GM06990 (cell line): Measurements from ENCODE around the gene KANSL1.

Experiments used
- DNase-seq: peaks from one replicate; pipeline ENCODE4 v3.0.0-alpha.2; 2011; ENCODE audit not compliant: insufficient read length; ENCODE audit errors: extremely low read depth
- H3K27me3 ChIP-seq: replicated peaks from 2 replicates; pipeline ENCODE4 v1.6.0; 2011; ENCODE audit warnings: low read length; ENCODE audit not compliant: control insufficient read depth, insufficient read depth
- H3K36me3 ChIP-seq: 2 replicates; pipeline ENCODE4 v1.5.1; 2011; ENCODE audit warnings: low read length; ENCODE audit not compliant: control insufficient read depth, insufficient read depth
- H3K4me3 ChIP-seq: replicated peaks from 2 replicates; pipeline ENCODE4 v1.5.1; 2011; ENCODE audit warnings: low read depth, mild to moderate bottlenecking, control low read depth, low read length
- CTCF ChIP-seq: IDR thresholded peaks from 2 replicates; pipeline ENCODE4 v1.5.1; 2011; ENCODE audit warnings: low read length, control low read depth, mild to moderate bottlenecking, inconsistent platforms; ENCODE audit not compliant: insufficient read depth, poor library complexity, severe bottlenecking

KANSL1 gene

GRCh38 chr17:45998987-45999899, 194.0 kb downstream of the KANSL1 start, which contains the start of gene STH:
Gene STH (plus strand): TSS chr17:45999250. CDS start chr17:45999280, 30 bp downstream.
- Histone ChIP-seq H3K36me3 (no peaks in the 10 kb centered on the region), H3K27me3 (no peaks in the 10 kb centered on the region), H3K4me3 (no peak within 1 kb of the TSS)
- no peak for TF ChIP-seq CTCF
- no peak for DNase-seq

GRCh38 chr17:45997624-45998023, 195.6 kb downstream of the KANSL1 start:
- H3K4me3 ChIP-seq: no peak overlapping the region
- H3K27me3 ChIP-seq: no peaks in the 10 kb centered on the region
- no peak for TF ChIP-seq CTCF
- H3K36me3 ChIP-seq: no peaks in the 10 kb centered on the region
- no peak for DNase-seq

DNA sequence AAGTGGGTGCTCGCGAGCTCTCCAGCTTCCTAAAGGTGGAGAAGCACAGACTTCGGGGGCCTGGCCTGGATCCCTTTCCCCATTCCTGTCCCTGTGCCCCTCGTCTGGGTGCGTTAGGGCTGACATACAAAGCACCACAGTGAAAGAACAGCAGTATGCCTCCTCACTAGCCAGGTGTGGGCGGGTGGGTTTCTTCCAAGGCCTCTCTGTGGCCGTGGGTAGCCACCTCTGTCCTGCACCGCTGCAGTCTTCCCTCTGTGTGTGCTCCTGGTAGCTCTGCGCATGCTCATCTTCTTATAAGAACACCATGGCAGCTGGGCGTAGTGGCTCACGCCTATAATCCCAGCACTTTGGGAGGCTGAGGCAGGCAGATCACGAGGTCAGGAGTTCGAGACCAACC, 196.1 kb downstream of the KANSL1 start:
- H3K27me3 ChIP-seq: no peaks in the 10 kb centered on the region
- no peaks in the 10 kb centered on the region for H3K36me3 ChIP-seq
- H3K4me3 ChIP-seq: no peak overlapping the region
- no peak for DNase-seq
- no peak for TF ChIP-seq CTCF

GRCh38 chr17:45996282-45996937, 196.8 kb downstream of the KANSL1 start:
- H3K36me3 ChIP-seq: no peaks in the 10 kb centered on the region
- H3K27me3 ChIP-seq: no peaks in the 10 kb centered on the region
- no peak overlapping the region for H3K4me3 ChIP-seq
- DNase-seq: no peak
- TF ChIP-seq CTCF: no peak

GRCh38 chr17:45995627-45996270, 197.5 kb downstream of the KANSL1 start:
- no peak for DNase-seq
- no peak for TF ChIP-seq CTCF
- H3K27me3 ChIP-seq: no peaks in the 10 kb centered on the region
- H3K4me3 ChIP-seq: no peak overlapping the region
- H3K36me3 ChIP-seq: no peaks in the 10 kb centered on the region
